HG03066 (cell line): ENCODE data around the gene MVB12B.

ENCODE experiments used
- ATAC-seq: cut with Tn5 transposase; IDR thresholded peaks from one replicate; pipeline ENCODE4 v1.9.1; 2021; ENCODE audit warnings: low read depth; ENCODE audit not compliant: unreplicated experiment

Gene MVB12B

GRCh38 chr9:126302730-126303129, 23.9 kb upstream of the MVB12B start:
- no peak for ATAC-seq

GRCh38 chr9:126303488-126303887, 23.1 kb upstream of the MVB12B start:
- ATAC-seq = no peak

- ATAC-seq = no peak
Observed at GRCh38 chr9:126304207-126304970, 22.2 kb upstream of the MVB12B start.

GRCh38 chr9:126304971-126305320, 21.7 kb upstream of the MVB12B start:
- no peak for ATAC-seq

- no peak for ATAC-seq
Observed at GRCh38 chr9:126306071-126306647, 20.5 kb upstream of the MVB12B start.

- no peak for ATAC-seq
Observed at GRCh38 chr9:126307322-126308061, 19.1 kb upstream of the MVB12B start.

- ATAC-seq = no peak
Observed at GRCh38 chr9:126309427-126310189, 17.0 kb upstream of the MVB12B start.

- ATAC-seq = no peak
Observed at GRCh38 chr9:126312584-126313551, 13.8 kb upstream of the MVB12B start.

GRCh38 chr9:126316085-126316655, 10.5 kb upstream of the MVB12B start:
- ATAC-seq = no peak

- no peak for ATAC-seq
Observed at GRCh38 chr9:126317513-126317912, 9.1 kb upstream of the MVB12B start.

- no peak for ATAC-seq
Observed at GRCh38 chr9:126318858-126319257, 7.8 kb upstream of the MVB12B start.

GRCh38 chr9:126319671-126320070, 7.0 kb upstream of the MVB12B start:
- no peak for ATAC-seq

- no peak for ATAC-seq
Observed at GRCh38 chr9:126320158-126320922, 6.3 kb upstream of the MVB12B start.

GRCh38 chr9:126321742-126322141, 4.9 kb upstream of the MVB12B start:
- ATAC-seq = no peak

GRCh38 chr9:126325821-126326220, 808 bp upstream of the MVB12B start:
- no peak for ATAC-seq

- ATAC-seq = no peak
Observed at GRCh38 chr9:126327006-126327713, 531 bp downstream of the MVB12B start.

- no peak for ATAC-seq
Observed at GRCh38 chr9:126327714-126328185, 1.1 kb downstream of the MVB12B start.

GRCh38 chr9:126328407-126328806, 1.8 kb downstream of the MVB12B start:
- ATAC-seq = no peak
